Stomach (tissue), 4 donors: ENCODE data around the gene STAG3.

Source experiments
- CTCF ChIP-seq, 7 experiments: fragments of 450-650 bp in 4 of 7; fragments of 200-600 bp in 3 of 7; sonication (generic) in 3 of 7; IDR thresholded peaks; one replicate each; pipeline ENCODE4 v1.5.1; 2016 to 2019; ENCODE audit warnings: antibody characterized with exemption in 7 of 7, control low read depth in 2 of 7, mild to moderate bottlenecking in 1 of 7
- EP300 ChIP-seq: sonication (generic); formaldehyde crosslinking; IDR thresholded peaks from one replicate; pipeline ENCODE4 v1.6.1; 2017; ENCODE audit warnings: antibody characterized with exemption

- TF ChIP-seq CTCF (IDR thresholded peaks at IDR 0.05) = no peak
- no peak for TF ChIP-seq EP300
These were observed 9.8 kb upstream of the STAG3 start for GRCh38 chr7:100167912-100168323.
